GM12892 (cell line): Measurements from ENCODE around the gene VWA3B.
"Not testable (repeated sequence)": the region's sequence is repeated elsewhere in the genome, so short reads cannot be mapped to it uniquely, and the experiment has no call there.

Source experiments
- DNase-seq: peaks from one replicate; pipeline ENCODE4 v3.0.0; 2011; ENCODE audit not compliant: insufficient read length
- FAIRE-seq: peaks from 2 replicates; lab custom pipeline; 2011; peaks lifted over from hg19 to GRCh38; lab: Jason Lieb, UNC
- POLR2A ChIP-seq: IDR thresholded peaks from 2 replicates; pipeline ENCODE4 v1.6.1; 2011; ENCODE audit warnings: low read depth, low read length, control low read depth
- POLR2AphosphoS5 ChIP-seq: IDR thresholded peaks from 2 replicates; pipeline ENCODE4 v1.6.1; 2011; ENCODE audit warnings: low read depth, low read length, control low read depth
- TAF1 ChIP-seq: IDR thresholded peaks from 2 replicates; pipeline ENCODE4 v1.6.1; 2011; ENCODE audit warnings: low read depth, mild to moderate bottlenecking, control low read depth, low read length, borderline replicate concordance

Gene VWA3B

DNA sequence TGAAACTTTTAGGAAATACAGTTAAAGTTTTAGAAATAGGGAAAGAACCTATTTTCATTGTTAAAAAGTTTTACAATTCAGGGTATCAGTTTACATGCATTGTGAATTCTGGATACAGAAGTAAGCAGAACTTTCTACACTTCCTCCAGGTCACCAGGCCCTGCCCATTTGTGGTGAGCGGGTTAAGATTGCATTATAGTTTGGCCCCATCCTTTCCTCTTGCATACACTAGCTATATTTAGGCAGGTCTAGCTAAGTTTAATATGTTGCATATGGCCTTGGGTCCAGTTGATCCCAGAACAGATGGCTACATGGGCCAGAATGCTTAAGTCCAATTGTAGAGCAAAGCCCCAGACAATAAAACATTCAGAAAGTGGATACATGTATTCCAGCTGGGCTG, 4.8 kb downstream of the VWA3B start:
- TF ChIP-seq POLR2A (no peak), POLR2AphosphoS5 (no peak), TAF1 (no peak)
- FAIRE-seq (no peak), DNase-seq (no peak)

- FAIRE-seq (no peak), DNase-seq (no peak)
- TF ChIP-seq POLR2AphosphoS5, result no peak
- no peak for TF ChIP-seq TAF1
Observed at GRCh38 chr2:98093146-98093545, 6.2 kb downstream of the VWA3B start.

DNA sequence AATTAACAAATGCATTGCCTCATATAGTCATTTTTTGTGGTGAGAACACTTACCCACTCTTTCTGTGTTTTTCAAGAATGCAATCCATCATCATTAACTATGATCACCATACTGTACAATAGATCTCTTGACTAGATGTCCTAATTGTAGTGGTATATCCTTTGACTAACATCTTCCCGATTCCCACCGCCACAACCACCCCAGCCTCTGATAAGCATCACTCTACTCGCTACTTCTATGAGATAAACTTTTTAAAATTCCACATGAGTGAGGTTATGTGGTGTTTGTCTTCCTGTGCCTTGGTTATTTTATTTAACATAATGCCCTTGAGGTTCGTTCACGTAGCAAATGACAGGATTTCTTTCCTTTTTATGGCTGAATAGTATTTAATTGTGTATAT, 6.6 kb downstream of the VWA3B start:
- FAIRE-seq (no peak), DNase-seq (no peak)
- TF ChIP-seq TAF1, result no peak
- no peak for TF ChIP-seq POLR2A
- TF ChIP-seq POLR2AphosphoS5, result no peak

DNA sequence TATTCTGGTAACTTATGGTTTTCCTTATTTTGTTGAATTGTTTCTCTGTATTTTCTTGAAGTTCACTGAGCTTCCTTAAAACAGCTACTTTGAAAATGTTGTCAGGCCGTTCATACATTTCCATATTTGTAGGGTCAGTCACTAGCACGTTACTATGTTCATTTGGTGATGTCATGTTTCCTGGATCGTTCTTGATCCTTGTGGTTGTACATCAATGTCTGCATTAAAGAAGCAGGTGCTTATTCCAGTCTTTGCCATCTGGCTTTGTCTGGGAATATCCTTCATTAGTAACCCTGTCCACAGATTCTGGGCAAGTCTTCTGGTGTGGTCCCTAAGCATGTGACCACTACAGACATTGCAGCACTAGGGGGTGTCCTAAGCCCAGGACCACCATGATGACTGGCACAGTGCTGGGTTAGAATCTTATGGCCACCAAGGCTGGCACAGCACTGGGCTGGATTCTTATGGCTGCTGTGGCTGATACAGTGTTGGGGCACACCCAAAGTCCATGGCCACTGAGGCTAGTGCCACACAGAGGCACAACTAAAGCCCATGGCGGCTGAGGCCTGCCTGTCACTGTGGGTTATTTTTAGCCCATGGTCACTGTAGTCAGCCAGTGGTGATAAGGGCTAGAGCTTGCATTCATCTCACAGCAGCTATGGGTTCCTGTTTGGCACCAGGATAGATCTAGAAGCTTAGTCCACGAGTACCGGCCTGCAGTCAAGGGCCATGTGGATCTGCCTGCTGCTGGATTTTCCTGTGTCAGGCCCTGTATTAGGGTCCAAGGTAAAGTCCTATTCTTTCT, 13.2 kb downstream of the VWA3B start:
- no peak for FAIRE-seq
- DNase-seq, result no peak

DNA sequence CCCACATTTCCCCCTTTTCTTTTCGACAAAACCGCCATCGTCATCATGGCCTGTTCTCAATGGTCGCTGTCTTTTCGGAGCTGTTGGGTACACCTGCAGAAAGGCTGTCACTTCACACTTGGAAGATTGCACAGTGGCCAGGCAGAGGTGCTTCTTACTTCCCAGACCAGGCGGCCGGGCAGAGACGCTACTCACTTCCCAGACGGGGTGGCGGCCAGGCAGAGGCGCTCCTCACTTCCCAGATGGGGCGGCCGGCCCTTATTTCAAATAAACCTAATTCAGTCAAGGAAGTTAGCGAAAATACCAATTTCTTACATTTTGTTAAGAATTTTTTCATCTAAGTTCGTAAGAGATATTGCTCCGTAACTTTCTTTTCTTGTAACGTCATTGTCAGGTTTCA, 15.3 kb downstream of the VWA3B start:
- not testable (repeated sequence) for DNase-seq, FAIRE-seq

More for the DNA sequence above, 13.2 kb downstream of the VWA3B start:
- no peak for TF ChIP-seq TAF1
- no peak for TF ChIP-seq POLR2A
- TF ChIP-seq POLR2AphosphoS5, result no peak

DNA sequence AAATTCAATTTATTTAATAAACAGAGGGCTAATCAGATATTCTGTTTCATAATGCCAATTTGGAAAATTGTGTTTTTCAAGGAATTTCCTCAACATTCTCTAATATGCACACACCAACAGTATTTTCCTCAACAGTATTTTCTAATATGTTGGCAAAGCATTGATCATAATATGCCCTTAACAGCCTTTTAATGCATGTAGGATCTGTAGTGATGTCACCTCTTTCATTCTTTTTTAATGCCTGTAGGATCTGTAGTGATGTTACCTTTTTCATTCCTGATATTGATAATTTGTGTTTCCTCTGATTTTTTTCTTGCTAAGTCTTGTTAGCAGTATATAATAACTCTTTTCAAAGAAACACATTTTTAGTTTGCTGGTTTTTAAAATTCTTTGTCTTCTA, 15.9 kb downstream of the VWA3B start:
- DNase-seq (no peak), FAIRE-seq (no peak)
- no peak for TF ChIP-seq POLR2A
- no peak for TF ChIP-seq TAF1
- TF ChIP-seq POLR2AphosphoS5, result no peak

DNA sequence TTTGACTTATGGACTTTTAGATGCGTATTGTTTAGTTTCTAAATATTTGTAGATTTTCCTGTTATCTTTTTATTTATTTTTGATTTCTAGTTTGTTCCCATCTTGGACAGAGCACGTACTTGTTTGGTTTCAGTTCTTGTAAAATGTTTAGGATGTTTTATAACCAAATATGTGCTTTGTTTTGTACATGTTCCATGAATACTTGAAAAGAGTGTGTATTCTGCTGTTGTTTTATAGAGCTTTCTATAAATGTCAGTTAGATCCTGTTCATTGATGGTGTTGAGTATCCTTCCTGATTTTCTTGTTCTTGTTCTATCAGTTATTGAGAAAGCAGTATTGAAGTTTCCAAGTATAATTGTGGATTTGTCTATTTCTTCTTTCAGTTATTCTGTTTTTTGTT, 21.1 kb downstream of the VWA3B start:
- TF ChIP-seq POLR2AphosphoS5 (no peak), TAF1 (no peak), POLR2A (no peak)
- no peak for FAIRE-seq
- DNase-seq, result no peak

DNA sequence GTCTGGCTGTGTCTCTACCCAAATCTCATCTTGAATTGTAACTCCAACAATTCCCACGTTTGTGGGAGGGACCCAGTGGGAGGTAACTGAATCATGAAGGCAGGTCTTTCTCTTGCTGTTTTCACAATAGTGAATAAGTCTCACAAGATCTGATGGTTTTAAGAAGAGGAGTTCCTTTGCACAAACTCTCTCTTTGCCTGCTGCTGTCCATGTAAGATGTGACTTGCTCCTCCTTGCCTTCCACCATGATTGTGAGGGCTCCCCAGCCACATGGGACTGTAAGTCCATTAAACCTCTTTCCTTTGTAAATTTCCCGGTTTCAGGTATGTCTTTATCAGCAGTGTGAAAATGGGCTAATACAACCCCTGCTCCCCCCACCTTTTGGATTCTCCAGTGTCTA, 23.8 kb downstream of the VWA3B start:
- DNase-seq (no peak), FAIRE-seq (no peak)
- TF ChIP-seq TAF1 (no peak), POLR2A (no peak), POLR2AphosphoS5 (no peak)

DNA sequence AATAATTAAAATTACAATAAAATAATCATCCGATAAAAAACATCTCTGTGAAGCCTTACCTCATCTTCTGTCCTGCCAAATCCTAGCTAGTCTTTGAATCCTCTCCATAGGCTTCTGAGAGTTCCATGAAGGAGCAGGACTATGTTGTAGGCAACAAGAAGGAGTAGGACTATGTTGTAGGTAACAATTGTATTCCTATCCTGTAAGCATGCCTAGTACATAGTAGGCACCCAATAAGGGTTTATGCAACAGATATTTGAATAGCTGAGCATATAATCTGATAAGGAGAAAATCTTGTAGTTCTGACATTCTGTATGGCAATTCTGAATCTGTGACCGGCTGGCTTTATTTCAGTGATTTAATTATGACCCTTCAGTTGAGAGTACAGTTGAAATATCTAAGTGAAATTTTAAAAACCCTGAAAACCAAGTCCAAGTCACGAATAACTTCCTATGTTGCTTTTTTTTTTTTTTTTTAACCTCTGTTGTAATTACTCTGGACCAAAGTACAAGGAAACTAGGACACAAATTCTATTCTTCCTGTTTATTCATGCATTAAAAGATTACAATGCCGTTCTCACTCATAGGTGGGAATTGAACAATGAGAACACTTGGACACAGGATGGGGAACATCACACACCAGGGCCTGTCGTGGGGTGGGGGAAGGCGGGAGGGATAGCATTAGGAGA, 27.8 kb downstream of the VWA3B start:
- DNase-seq, result no peak
- TF ChIP-seq POLR2A, result no peak
- FAIRE-seq, result no peak

DNA sequence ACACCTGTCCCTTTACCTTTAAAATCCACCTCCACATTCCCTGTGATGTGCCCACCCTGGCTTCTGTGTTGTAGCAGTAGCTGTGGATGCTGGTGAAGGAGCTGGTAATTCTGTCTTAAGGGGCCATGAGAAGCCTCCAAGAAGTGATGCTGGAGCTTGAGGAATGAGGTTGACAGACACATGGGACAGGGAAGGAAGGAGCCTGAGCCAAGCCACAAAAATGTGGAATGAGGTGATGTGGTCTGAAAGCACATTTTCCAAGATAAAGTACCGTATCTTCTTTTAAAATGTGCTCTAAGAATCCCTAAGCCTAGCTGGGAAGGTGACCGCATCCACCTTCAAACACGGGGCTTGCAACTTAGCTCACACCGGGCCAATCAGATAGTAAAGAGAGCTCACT, 31.2 kb downstream of the VWA3B start:
- TF ChIP-seq POLR2AphosphoS5 (no peak), POLR2A (no peak), TAF1 (no peak)
- DNase-seq (no peak), FAIRE-seq (no peak)

DNA sequence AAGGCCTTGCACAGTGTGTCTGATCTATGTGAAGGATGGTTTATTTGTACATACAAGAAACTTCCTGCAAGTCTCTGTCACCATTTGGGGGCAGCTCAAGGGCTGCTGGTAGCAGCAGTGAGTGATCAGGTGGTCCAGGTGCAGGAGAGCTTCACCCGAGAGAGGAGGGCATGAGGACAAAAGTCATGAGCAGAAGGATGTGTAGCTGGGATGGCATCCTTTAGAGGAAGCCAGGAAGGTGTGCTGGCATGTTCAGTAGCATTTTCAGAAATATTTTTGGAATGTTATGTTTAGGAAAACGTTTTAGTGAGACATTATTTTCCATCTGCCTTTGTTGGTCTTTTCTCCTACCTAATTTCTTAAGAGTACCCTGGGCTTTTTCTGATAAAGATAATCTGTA, 31.9 kb downstream of the VWA3B start:
- TF ChIP-seq TAF1 (no peak), POLR2A (no peak), POLR2AphosphoS5 (no peak)
- FAIRE-seq (no peak), DNase-seq (no peak)

DNA sequence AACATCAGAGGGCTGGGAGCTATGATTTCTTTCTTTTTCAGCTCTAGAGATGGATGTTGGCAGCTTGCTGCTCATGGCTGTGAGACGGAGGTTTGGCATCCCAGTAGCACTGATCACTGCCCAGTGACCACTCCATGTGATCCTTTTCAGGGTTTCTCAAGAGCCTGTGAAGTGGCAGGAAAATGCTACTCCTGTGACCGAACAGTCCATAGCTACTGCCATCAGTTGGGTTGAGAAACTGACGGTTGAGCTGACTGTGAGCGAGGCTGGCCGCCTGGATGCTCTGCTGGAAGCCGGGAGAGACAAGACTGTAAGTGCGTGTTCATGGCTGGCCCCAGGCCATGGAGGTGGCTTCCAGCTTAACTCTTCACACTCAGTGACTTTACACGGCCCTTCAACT, 34.2 kb downstream of the VWA3B start:
- no peak for TF ChIP-seq TAF1
- TF ChIP-seq POLR2AphosphoS5, result no peak
- no peak for TF ChIP-seq POLR2A
- DNase-seq (no peak), FAIRE-seq (no peak)

DNA sequence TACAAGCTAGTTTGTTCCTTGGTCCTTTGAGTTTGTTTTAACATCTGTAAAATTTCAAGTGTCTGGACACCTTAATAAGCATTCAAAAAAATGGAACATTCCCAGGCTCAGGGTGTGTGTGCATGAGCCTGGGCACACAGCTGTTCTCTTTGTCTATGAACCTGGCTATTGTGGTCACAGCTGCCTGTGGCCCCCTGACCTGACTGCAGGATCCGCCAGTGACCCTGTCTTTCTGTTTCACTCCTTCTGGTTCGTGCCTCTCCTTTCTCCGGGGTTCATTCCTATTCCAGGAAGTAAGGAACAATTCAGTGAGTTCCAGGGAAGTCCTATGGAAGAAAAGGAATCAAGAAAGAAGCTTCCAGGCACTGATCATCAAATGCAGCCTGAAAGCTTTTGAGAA, 35.6 kb downstream of the VWA3B start:
- FAIRE-seq (no peak), DNase-seq (no peak)
- no peak for TF ChIP-seq TAF1

DNA sequence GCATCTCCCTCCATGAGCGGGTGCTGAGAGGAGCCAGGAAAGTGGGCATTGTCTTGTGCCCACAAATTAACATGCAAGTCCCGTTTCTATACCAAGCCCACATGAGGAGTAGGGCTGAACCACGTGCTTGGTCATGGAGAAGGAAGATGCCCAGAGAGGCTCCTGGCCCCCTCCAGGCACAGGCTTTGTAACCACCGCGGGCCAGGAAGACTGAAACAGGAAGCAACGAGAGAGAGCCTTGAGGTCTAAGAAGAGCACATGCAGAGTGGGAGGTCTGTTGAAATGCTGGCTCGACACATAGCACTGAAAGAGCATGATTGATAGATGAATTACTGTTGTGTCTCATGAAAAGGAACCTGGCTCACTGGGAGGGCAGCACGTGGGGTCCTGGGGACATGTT, 36.3 kb downstream of the VWA3B start:
- DNase-seq (no peak), FAIRE-seq (no peak)
- TF ChIP-seq POLR2A, result no peak
- TF ChIP-seq POLR2AphosphoS5, result no peak
- TF ChIP-seq TAF1, result no peak
